NT2/D1 (cell line): Measurements from ENCODE around the gene RBL1.
"Not testable (repeated sequence)": the region's sequence is repeated elsewhere in the genome, so short reads cannot be mapped to it uniquely, and the experiment has no call there.

Experiments used
- DNase-seq: peaks from one replicate; pipeline ENCODE4 v3.0.0-alpha.2; 2011; ENCODE audit warnings: low read depth, low spot score
- H3K27me3 ChIP-seq: 2 replicates; pipeline ENCODE4 v1.6.0; 2011; ENCODE audit warnings: mild to moderate bottlenecking; ENCODE audit not compliant: insufficient read length, insufficient read depth
- H3K36me3 ChIP-seq: 2 replicates; pipeline ENCODE4 v1.6.1; 2011; ENCODE audit warnings: mild to moderate bottlenecking, low read length, mixed read lengths; ENCODE audit not compliant: insufficient read depth, insufficient read length
- H3K4me1 ChIP-seq: 2 replicates; pipeline ENCODE4 v1.5.1; 2011; ENCODE audit not compliant: insufficient read depth, insufficient read length
- H3K4me3 ChIP-seq: 2 replicates; pipeline ENCODE4 v1.5.1; 2011; ENCODE audit warnings: low read depth; ENCODE audit not compliant: insufficient read length
- H3K9ac ChIP-seq: 2 replicates; pipeline ENCODE4 v1.6.0; 2011; ENCODE audit warnings: low read depth; ENCODE audit not compliant: insufficient read length
- H3K9me3 ChIP-seq: 2 replicates; pipeline ENCODE4 v1.5.1; 2011; ENCODE audit warnings: mild to moderate bottlenecking, low read length; ENCODE audit not compliant: insufficient read depth
- SUZ12 ChIP-seq: IDR thresholded peaks from 2 replicates; pipeline ENCODE4 v1.6.1; 2011; ENCODE audit not compliant: insufficient read length, insufficient read depth; ENCODE audit errors: extremely low read depth
- YY1 ChIP-seq: IDR thresholded peaks from 2 replicates; pipeline ENCODE4 v1.6.1; 2011; ENCODE audit not compliant: insufficient read length, insufficient read depth
- ZNF274 ChIP-seq: IDR thresholded peaks from 2 replicates; pipeline ENCODE4 v1.6.1; 2011; ENCODE audit warnings: mild to moderate bottlenecking, low read depth, low read length

The RBL1 gene

DNA sequence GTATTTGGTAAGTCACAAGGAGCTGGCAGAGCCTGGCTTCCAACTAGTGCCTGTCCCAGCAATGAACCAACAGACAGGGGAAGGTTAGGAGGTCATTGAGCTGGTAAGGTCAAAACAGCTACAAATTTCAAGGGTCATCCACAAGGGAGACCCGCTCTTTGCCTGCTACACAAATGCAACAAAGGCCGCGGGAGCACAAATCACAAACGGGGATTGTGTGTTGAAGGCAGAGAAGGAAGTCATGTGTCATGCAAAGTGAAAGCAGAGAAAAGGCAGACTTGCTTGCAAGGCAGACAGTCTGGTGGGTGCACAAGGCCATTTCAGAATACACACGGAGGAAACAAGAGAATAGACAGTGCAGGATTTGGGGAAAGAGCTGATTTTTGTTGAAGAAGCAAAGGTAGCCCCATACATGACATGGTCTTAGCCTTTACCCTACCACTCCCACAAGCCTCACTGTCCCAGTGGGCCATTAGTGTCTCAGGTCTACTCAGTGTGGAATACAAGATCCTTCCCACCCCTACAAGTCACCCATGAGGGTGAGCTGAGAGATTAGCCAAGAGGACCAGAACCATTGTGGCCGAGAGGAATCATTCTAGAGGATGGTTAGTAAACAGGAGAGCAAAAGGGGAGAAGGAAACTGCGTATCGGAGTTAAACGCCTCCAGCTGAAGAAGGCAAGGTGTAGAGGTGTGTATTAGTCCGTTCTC is 126.2 kb downstream of the RBL1 start:
- Histone ChIP-seq H3K9ac (no peak overlapping the region), H3K36me3 (no peaks in the 10 kb centered on the region), H3K4me3 (no peak overlapping the region), H3K9me3 (no peaks in the 10 kb centered on the region), H3K4me1 (no peaks in the 10 kb centered on the region), H3K27me3 (no peaks in the 10 kb centered on the region)
- no peak for DNase-seq
- TF ChIP-seq YY1 (no peak), ZNF274 (no peak), SUZ12 (no peak)

DNA sequence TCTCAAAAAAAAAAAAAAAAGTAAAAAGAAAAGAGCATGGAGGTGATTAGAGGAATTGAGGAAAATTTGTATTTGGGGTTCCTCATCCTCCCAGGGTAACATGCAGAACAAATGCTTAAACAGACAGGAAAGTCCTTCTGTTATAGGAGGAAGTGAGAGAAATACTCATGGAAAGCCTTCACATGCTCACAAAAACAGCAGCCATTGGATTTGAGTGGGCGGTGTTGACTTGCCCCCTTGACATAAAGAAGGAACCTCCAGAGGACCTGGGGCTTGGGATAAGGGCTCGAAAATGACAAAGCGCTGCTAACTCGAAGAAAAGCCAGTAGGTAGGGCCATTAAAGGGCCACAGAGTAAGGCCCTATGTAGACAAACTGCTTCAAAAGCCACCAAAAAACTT is 126.7 kb downstream of the RBL1 start:
- no peak for TF ChIP-seq SUZ12
- no peak for TF ChIP-seq YY1
- no peak for TF ChIP-seq ZNF274
- no peak overlapping the region for H3K9ac ChIP-seq
- H3K27me3 ChIP-seq: no peaks in the 10 kb centered on the region
- H3K36me3 ChIP-seq: no peaks in the 10 kb centered on the region
- H3K4me3 ChIP-seq: no peak overlapping the region
- H3K9me3 ChIP-seq: no peaks in the 10 kb centered on the region
- no peaks in the 10 kb centered on the region for H3K4me1 ChIP-seq
- no peak for DNase-seq

DNA sequence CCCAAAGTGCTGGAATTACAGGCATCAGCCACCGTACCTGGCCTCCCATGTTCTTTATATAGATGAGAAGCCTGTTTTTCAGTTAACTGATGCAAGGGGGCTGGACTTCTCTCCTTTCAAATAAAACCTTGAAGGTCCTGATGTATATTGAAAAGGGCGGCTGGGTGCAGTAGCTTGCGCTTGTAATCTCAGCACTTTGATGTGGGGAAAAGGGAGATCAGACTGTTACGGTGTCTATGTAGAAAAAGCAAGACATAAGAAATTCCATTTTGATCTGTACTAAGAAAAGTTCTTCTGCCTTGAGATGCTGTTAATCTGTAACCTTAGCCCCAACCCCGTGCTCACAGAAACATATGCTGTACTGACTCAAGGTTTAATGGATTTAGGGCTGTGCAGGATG is 128.2 kb downstream of the RBL1 start:
- Histone ChIP-seq H3K4me3 (no peak overlapping the region), H3K4me1 (no peaks in the 10 kb centered on the region), H3K36me3 (no peaks in the 10 kb centered on the region), H3K27me3 (no peaks in the 10 kb centered on the region), H3K9ac (no peak overlapping the region), H3K9me3 (peaks cover 7% of the 10 kb centered on the region; the same call in 1 of the 2 replicates)
- TF ChIP-seq YY1: no peak
- no peak for DNase-seq

DNA sequence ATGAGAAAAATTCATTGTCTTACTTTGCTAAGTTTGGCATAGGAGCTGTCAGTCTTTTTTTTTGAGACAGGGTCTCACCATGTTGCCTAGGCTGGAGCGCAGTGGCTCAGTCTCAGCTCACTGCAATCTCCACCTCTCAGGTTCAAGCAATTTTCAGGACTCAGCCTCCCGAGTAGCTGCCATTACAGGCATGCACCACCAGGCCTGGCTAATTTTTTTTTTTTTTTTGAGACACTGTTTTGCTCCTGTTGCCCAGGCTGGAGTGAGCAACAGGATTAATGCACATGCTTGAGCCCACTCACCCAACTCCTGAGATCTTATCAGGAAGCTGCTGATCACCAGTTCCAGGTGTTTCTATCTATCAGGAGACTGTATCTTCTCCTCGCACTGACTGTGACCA is 128.8 kb downstream of the RBL1 start:
- not testable (repeated sequence) for H3K9ac ChIP-seq, H3K36me3 ChIP-seq, H3K4me1 ChIP-seq, DNase-seq, H3K27me3 ChIP-seq, H3K4me3 ChIP-seq
- H3K9me3 ChIP-seq: peaks cover 13% of the 10 kb centered on the region; the same call in 1 of the 2 replicates

DNA sequence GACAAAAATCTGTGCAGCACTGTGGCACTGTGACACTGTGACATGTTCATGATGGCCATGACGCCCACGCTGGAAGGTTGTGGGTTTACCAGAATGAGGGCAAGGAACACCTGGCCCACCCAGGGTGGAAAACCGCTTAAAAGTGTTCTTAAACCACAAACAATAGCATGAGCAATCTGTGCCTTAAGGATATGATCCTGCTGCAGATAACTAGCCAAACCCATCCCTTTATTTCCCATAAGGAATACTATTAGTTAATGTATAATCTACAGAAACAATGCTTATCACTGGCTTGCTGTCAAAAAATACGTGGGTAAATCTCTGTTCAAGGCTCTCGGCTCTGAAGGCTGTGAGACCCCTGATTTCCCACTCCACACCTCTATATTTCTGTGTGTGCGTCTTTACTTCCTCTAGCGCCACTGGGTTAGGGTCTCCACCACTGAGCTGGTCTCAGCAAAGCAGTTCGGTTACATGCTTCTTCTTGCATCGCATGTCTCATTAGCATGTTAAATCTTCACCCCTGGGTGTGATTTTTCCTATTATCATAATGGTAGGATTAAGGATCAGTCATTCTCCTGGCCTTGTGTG is 133.3 kb downstream of the RBL1 start:
- H3K4me3 ChIP-seq, H3K9ac ChIP-seq, H3K27me3 ChIP-seq, DNase-seq, H3K4me1 ChIP-seq, H3K36me3 ChIP-seq: not testable (repeated sequence)
- H3K9me3 ChIP-seq: peaks cover 14% of the 10 kb centered on the region; the same call in 1 of the 2 replicates

DNA sequence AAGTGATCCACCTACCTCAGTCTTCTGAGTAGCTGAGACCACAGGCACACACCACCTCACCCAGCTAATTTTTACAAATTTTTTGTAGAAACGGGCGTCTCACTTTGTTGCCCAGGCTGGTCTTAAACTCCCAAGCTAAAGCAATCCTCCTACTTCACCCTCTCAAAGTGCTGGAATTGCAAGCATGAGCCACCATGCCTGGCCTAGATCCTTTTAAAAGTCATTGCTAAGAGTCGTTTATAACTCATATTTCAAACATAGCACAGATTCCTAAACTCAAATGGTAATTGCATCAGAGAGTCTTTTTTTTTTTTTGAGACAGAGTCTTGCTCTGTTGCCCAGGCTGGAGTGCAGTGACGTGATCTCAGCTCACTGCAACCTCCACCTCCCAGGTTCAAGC is 136.6 kb downstream of the RBL1 start:
- H3K9me3 ChIP-seq: peaks cover 14% of the 10 kb centered on the region; the same call in 1 of the 2 replicates
- no peak for DNase-seq
- no peaks in the 10 kb centered on the region for H3K36me3 ChIP-seq
- no peaks in the 10 kb centered on the region for H3K4me1 ChIP-seq
- no peak overlapping the region for H3K9ac ChIP-seq
- no peaks in the 10 kb centered on the region for H3K27me3 ChIP-seq
- no peak overlapping the region for H3K4me3 ChIP-seq
- TF ChIP-seq YY1: no peak
- TF ChIP-seq ZNF274: no peak

DNA sequence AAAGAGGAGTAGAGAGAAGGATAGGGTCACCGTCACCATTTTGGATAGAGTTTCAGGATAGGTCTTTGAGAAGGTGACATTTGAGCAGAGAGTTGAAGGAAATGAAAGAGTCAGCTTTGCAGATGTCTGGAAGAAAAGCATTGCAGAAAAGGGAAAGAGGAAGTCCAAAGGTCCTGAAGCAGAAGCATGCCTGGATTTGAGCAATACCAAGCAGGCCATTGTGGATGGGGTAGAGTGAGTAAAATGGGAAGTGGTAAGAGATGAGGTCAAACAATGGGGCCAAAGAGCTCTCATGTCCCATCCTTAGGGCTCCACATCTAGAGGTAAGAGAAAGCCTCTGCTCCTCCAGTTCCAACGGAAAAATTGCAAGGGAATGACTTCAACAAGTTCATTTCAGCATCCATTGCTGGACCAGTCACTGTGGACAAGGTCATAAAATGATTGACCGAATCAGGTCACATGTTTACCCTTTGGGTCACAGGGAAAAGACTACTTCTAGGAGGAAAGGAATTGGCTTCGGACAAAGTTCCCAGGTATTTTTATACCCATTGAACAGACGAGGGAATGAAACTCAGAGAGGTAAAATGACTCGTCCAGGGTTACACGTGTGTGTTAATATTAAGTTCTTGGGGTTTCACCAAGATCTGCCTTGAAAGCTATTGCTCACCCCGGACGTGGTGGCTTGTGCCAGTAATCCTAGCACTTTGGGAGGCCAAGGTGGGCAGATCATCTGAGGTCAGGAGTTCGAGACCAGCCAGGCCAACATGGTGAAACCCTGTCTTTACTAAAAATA is 137.7 kb downstream of the RBL1 start:
- H3K4me1 ChIP-seq: no peaks in the 10 kb centered on the region
- DNase-seq: no peak
- TF ChIP-seq SUZ12: no peak
- no peak for TF ChIP-seq ZNF274
- TF ChIP-seq YY1: no peak

More for the DNA sequence above, 137.7 kb downstream of the RBL1 start:
- H3K36me3 ChIP-seq: no peaks in the 10 kb centered on the region
- no peak overlapping the region for H3K4me3 ChIP-seq
- H3K9me3 ChIP-seq: peaks cover 12% of the 10 kb centered on the region; the same call in 1 of the 2 replicates
- H3K27me3 ChIP-seq: no peaks in the 10 kb centered on the region
- no peak overlapping the region for H3K9ac ChIP-seq
